ENCODE measurements around the gene PRKN. TPM values are rescaled to one million over a fixed set of nuclear protein-coding genes. Genes with fewer than 3 reads are reported as not detected.

PRKN gene
- total RNA-seq, 1 experiment from 2014 or later: 1.2 TPM

DNA sequence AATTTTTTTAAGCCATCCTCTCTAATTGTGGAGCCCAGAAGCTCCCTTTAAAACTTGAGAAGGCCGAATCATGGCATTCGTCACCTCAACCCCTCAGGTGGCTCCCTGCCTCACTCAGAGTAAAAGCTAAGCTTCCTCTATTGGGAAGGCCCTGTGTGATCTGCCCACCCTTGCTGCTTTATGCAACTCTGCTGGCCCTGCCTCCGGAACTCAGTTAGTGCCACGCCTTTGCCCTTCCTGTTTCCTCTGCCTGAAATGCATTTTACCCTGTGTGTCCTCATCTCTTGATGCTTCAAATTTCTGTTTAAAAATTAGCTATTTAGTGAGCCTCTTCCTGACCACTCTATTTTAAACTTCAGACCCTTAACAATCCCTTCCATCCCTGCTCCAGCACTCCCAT lies 5.9 kb upstream of the PRKN start:
- BruUV-seq (replicated peaks): no TSS peak
- H3K9me3 ChIP-seq (ENCODE audit: low read depth, low read length, poor library complexity, severe bottlenecking): no peaks in the 10 kb centered on the region
- intact Hi-C loops (cut with micrococcal nuclease; ENCODE audit: unreplicated experiment): no loop called here
- H3K4me3 ChIP-seq (ENCODE audit: low read depth, low read length, poor library complexity, severe bottlenecking): no peak overlapping the region
- TF ChIP-seq, protein P1, sequence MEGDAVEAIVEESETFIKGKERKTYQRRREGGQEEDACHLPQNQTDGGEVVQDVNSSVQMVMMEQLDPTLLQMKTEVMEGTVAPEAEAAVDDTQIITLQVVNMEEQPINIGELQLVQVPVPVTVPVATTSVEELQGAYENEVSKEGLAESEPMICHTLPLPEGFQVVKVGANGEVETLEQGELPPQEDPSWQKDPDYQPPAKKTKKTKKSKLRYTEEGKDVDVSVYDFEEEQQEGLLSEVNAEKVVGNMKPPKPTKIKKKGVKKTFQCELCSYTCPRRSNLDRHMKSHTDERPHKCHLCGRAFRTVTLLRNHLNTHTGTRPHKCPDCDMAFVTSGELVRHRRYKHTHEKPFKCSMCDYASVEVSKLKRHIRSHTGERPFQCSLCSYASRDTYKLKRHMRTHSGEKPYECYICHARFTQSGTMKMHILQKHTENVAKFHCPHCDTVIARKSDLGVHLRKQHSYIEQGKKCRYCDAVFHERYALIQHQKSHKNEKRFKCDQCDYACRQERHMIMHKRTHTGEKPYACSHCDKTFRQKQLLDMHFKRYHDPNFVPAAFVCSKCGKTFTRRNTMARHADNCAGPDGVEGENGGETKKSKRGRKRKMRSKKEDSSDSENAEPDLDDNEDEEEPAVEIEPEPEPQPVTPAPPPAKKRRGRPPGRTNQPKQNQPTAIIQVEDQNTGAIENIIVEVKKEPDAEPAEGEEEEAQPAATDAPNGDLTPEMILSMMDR (conservative IDR thresholded peaks at IDR 0.05; ENCODE audit: low read depth, low read length): no peak
- TF ChIP-seq EZH2 (IDR thresholded peaks at IDR 0.05; ENCODE audit: borderline replicate concordance, low read depth, low read length, poor library complexity, severe bottlenecking): no peak
- CTCF ChIA-PET: no interaction called here
- no peak overlapping the region for H3K27ac ChIP-seq (ENCODE audit: low read depth, low read length, poor library complexity, severe bottlenecking)
- H3K36me3 ChIP-seq (ENCODE audit: insufficient read depth, low read length, poor library complexity, severe bottlenecking): no peaks in the 10 kb centered on the region
- H3K27me3 ChIP-seq (replicated peaks; ENCODE audit: insufficient read depth, low read depth, low read length, poor library complexity): no peaks in the 10 kb centered on the region
- no peak for DNase-seq (ENCODE audit: low spot score)
- H3K4me1 ChIP-seq (ENCODE audit: insufficient read depth, low read length, poor library complexity, severe bottlenecking): no peaks in the 10 kb centered on the region
- POLR2A ChIA-PET (ENCODE audit: low non-redundant PET): no interaction called here

GRCh38 chr6:162730502-162730901 lies 2.9 kb upstream of the PRKN start:
- no TSS peak for BruUV-seq (replicated peaks)
- Histone ChIP-seq H3K36me3 (ENCODE audit: insufficient read depth, low read length, poor library complexity, severe bottlenecking) (no peaks in the 10 kb centered on the region), H3K4me1 (ENCODE audit: insufficient read depth, low read length, poor library complexity, severe bottlenecking) (no peaks in the 10 kb centered on the region), H3K27me3 (replicated peaks; ENCODE audit: insufficient read depth, low read depth, low read length, poor library complexity) (no peaks in the 10 kb centered on the region), H3K9me3 (ENCODE audit: low read depth, low read length, poor library complexity, severe bottlenecking) (no peaks in the 10 kb centered on the region), H3K4me3 (ENCODE audit: low read depth, low read length, poor library complexity, severe bottlenecking) (no peak overlapping the region), H3K27ac (ENCODE audit: low read depth, low read length, poor library complexity, severe bottlenecking) (no peak overlapping the region)
- CTCF ChIA-PET: no interaction called here
- TF ChIP-seq, protein P1 (conservative IDR thresholded peaks at IDR 0.05; ENCODE audit: low read depth, low read length): no peak
- POLR2A ChIA-PET (ENCODE audit: low non-redundant PET): no interaction called here
- DNase-seq (ENCODE audit: low spot score): no peak
- intact Hi-C loops (cut with micrococcal nuclease; ENCODE audit: unreplicated experiment): no loop called here

DNA sequence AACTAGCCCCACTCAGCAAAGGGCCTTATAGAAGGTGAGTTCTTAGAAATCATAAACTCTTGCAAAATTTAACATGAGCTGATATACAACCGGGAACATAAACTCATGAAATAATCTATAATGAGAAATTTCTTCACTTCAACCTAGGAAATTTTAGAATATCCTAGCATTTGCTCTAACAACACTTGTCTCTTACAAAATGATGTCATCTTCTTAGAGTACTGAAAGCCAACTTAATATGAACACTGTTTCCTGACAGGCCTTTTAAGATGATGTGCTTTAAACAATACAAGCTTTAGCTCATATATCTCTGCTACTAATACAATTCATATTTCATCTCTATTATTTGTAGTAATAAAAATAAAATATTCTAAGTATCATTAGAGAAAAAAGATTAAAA lies 1.1 kb upstream of the PRKN start:
- DNase-seq (ENCODE audit: low spot score): no peak
- Histone ChIP-seq H3K4me3 (ENCODE audit: low read depth, low read length, poor library complexity, severe bottlenecking) (no peak overlapping the region), H3K4me1 (ENCODE audit: insufficient read depth, low read length, poor library complexity, severe bottlenecking) (no peaks in the 10 kb centered on the region), H3K27me3 (replicated peaks; ENCODE audit: insufficient read depth, low read depth, low read length, poor library complexity) (no peaks in the 10 kb centered on the region), H3K9me3 (ENCODE audit: low read depth, low read length, poor library complexity, severe bottlenecking) (no peaks in the 10 kb centered on the region), H3K36me3 (ENCODE audit: insufficient read depth, low read length, poor library complexity, severe bottlenecking) (no peaks in the 10 kb centered on the region), H3K27ac (ENCODE audit: low read depth, low read length, poor library complexity, severe bottlenecking) (no peak overlapping the region)
- ChIA-PET CTCF (no interaction called here), POLR2A (ENCODE audit: low non-redundant PET) (no interaction called here)
- intact Hi-C loops (cut with micrococcal nuclease; ENCODE audit: unreplicated experiment): no loop called here
- TF ChIP-seq EZH2 (IDR thresholded peaks at IDR 0.05; ENCODE audit: borderline replicate concordance, low read depth, low read length, poor library complexity, severe bottlenecking): no peak
- TF ChIP-seq, protein P1 (conservative IDR thresholded peaks at IDR 0.05; ENCODE audit: low read depth, low read length): no peak
- no TSS peak for BruUV-seq (replicated peaks)

All from A673 (cell line).